ENCODE data around the gene RYR2. TPM values are rescaled to one million over a fixed set of nuclear protein-coding genes. Genes with fewer than 3 reads are reported as not detected.
A peak's percentile ranks its signal among the peaks of the same experiment; 100 is the strongest.

Gene RYR2
- total and polyA plus RNA-seq, 11 donors, result 77.7 to 1,319 (median 805) TPM

DNA sequence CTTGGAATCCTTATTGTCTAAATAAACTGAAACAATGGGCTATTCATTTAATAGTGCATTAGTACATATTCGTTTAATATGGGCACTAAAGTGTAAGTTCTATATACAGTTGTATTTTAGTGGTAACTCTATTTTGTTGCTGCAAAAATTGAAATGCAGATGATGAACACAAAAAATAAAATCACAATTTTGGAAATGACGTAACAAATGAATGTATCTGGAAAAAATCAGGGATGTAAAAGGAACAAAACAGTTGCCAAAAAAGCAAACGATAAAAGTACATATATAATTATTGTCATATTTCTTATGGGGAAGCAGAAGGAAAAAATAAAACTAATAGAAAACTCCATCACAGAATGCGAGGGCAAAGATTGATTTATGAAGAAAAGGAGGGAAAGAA, 254.9 kb downstream of the RYR2 start:
- H3K27me3 ChIP-seq, result no peaks in the 10 kb centered on the region
- peaks cover 0 to 50% (median 3%) of the 10 kb centered on the region in 12 donors for H3K4me1 ChIP-seq
- H3K9me3 ChIP-seq, result no peaks in the 10 kb centered on the region
- H3K36me3 ChIP-seq, result peaks cover 0 to 3% (median 0%) of the 10 kb centered on the region in 9 donors
- DNase-seq (no peak), ATAC-seq (no peak)
- no peak overlapping the region for H3K4me3 ChIP-seq
- intact Hi-C loops (cut with DNase I), result no loop called here
- TF ChIP-seq, protein P1, sequence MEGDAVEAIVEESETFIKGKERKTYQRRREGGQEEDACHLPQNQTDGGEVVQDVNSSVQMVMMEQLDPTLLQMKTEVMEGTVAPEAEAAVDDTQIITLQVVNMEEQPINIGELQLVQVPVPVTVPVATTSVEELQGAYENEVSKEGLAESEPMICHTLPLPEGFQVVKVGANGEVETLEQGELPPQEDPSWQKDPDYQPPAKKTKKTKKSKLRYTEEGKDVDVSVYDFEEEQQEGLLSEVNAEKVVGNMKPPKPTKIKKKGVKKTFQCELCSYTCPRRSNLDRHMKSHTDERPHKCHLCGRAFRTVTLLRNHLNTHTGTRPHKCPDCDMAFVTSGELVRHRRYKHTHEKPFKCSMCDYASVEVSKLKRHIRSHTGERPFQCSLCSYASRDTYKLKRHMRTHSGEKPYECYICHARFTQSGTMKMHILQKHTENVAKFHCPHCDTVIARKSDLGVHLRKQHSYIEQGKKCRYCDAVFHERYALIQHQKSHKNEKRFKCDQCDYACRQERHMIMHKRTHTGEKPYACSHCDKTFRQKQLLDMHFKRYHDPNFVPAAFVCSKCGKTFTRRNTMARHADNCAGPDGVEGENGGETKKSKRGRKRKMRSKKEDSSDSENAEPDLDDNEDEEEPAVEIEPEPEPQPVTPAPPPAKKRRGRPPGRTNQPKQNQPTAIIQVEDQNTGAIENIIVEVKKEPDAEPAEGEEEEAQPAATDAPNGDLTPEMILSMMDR (IDR thresholded peaks at IDR 0.05), result no peak
- no peak for TF ChIP-seq POLR2A (IDR thresholded peaks at IDR 0.05)
- 53 to 73% (median 65%) methylated on average over 4 of the region's 4 CpGs for WGBS, 4 donors
- H3K27ac ChIP-seq, result no peak overlapping the region

DNA sequence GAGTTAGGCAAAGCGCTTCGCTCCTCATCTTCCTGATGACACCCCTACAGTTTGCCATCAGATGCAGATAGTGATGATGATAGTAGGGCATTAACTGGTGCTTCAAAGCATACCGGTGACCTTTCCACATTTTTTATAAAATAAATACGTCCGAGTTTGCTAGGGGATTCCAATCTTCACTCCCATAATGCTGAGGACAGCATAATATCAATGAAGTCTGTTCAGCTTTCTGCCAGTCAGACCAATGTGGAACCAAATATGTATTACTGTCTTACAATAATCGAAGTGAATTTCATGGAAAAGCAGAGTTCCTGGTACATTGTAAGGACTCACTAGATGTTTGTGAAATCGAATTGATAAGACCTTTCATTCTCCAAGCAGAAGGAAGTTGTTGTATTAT, 258.7 kb downstream of the RYR2 start:
- H3K4me3 ChIP-seq, result no peak overlapping the region
- H3K27me3 ChIP-seq, result no peaks in the 10 kb centered on the region
- H3K4me1 ChIP-seq, result peaks cover 0 to 53% (median 2%) of the 10 kb centered on the region in 12 donors
- WGBS, 4 donors, result 63 to 71% (median 68%) methylated on average over 7 of the region's 7 CpGs
- H3K9me3 ChIP-seq, result no peaks in the 10 kb centered on the region
- intact Hi-C loops (cut with DNase I), result no loop called here
- ATAC-seq, result no peak
- H3K27ac ChIP-seq, result no peak overlapping the region
- TF ChIP-seq, protein P1 (IDR thresholded peaks at IDR 0.05), result no peak
- TF ChIP-seq POLR2A (IDR thresholded peaks at IDR 0.05), result no peak
- DNase-seq, result no peak
- H3K36me3 ChIP-seq, result no peaks in the 10 kb centered on the region

DNA sequence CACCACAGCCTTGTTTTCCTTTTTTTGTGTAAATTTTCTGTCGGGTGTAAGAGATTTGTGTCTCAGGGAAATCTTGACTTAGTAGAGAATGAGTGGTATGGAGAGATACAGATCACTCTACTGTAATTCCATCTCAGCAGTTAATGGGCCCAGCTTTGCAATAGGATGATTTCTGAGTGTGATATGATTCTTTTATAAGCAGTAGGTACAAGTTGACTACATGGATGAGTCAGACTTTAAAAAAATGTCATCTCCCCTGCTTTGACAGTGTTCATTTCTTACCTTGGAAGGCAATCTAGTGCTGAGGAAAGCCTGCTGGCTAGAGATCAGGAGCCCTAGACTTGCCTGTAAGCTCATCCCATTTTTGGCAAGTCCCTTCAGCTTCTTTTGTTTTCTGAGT, 261.9 kb downstream of the RYR2 start:
- no peaks in the 10 kb centered on the region for H3K27me3 ChIP-seq
- intact Hi-C loops (cut with DNase I), result no loop called here
- peak in 3 of 4 donors; percentile 21 to 48 (median 27) for ATAC-seq

DNA sequence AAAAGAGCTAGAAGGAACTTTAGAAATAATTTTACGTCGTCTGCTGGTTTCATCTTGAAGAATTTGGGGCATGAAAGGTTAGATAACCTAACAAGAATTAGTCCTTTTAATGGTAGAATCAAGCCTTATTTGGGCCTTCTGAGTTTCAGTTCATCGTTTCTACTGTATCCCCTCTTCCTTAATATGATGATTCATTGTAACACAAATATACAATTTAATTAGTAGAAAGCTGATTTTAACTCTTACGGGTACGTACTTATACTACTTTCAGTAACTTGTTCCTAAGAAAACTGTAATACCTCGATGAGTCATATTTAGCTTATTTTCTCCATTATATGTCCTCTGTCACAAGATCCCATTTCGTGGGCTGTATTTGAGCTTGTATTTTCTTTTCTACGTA, 264.7 kb downstream of the RYR2 start:
- ATAC-seq, result no peak
- H3K9me3 ChIP-seq, result no peaks in the 10 kb centered on the region
- peak overlapping the region in 1 of 12 donors; percentile 9 for H3K27ac ChIP-seq
- DNase-seq, result no peak
- H3K4me3 ChIP-seq, result no peak overlapping the region
- H3K4me1 ChIP-seq, result peaks cover 0 to 66% (median 5%) of the 10 kb centered on the region in 12 donors
- H3K36me3 ChIP-seq, result no peaks in the 10 kb centered on the region
- intact Hi-C loops (cut with DNase I), result no loop called here
- no peak for TF ChIP-seq POLR2A (IDR thresholded peaks at IDR 0.05)
- TF ChIP-seq, protein P1 (IDR thresholded peaks at IDR 0.05), result no peak
- H3K27me3 ChIP-seq, result no peaks in the 10 kb centered on the region
- 65 to 77% (median 75%) methylated on average over 8 of the region's 8 CpGs for WGBS, 4 donors

More for the DNA sequence above, 261.9 kb downstream of the RYR2 start:
- 61 to 81% (median 68%) methylated on average over 1 of the region's 1 CpG for WGBS, 4 donors
- no peak for DNase-seq
- Histone ChIP-seq H3K4me1 (peaks cover 0 to 74% (median 9%) of the 10 kb centered on the region in 12 donors), H3K4me3 (no peak overlapping the region), H3K27ac (peak overlapping the region in 1 of 12 donors; percentile 25), H3K9me3 (no peaks in the 10 kb centered on the region), H3K36me3 (no peaks in the 10 kb centered on the region)
- TF ChIP-seq, protein P1 (IDR thresholded peaks at IDR 0.05), result no peak

Measured in heart left ventricle (tissue), 16 donors.